Loucy (cell line): ENCODE results near the gene BRCA1.

ENCODE experiments used
- EZH2phosphoT487 ChIP-seq: fragments of 200-600 bp; IDR thresholded peaks from 2 replicates; pipeline ENCODE4 v1.6.1; 2018; ENCODE audit warnings: antibody characterized with exemption, mild to moderate bottlenecking, moderate library complexity, borderline replicate concordance
- TF ChIP-seq, protein P1 (sequence below): fragments of 200-600 bp; sonication (generic); conservative IDR thresholded peaks from 2 replicates; pipeline ENCODE4 v1.5.1; 2014; ENCODE audit warnings: mild to moderate bottlenecking, antibody characterized with exemption, low read length

DNA sequence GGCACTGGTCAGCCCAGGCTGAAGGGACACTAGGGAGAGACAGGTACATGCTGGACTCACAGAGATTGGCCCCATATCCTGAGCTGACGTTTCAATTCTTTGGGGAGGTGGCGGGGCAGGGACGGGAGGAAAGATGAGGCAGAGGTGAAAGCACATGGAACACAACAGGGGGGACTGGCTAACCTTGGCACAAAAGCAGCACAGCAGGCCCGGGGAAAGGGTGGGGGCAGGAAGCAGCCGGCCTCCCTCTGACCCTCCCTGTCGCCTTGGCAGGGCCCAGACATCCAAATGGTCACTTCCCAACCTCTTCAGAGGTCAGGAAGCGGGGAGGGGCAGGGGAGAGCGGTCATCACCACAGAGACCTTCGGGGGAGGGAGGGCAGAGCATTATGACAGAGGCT is 109.6 kb downstream of the BRCA1 start:
- TF ChIP-seq EZH2phosphoT487, result no peak
- TF ChIP-seq, protein P1, sequence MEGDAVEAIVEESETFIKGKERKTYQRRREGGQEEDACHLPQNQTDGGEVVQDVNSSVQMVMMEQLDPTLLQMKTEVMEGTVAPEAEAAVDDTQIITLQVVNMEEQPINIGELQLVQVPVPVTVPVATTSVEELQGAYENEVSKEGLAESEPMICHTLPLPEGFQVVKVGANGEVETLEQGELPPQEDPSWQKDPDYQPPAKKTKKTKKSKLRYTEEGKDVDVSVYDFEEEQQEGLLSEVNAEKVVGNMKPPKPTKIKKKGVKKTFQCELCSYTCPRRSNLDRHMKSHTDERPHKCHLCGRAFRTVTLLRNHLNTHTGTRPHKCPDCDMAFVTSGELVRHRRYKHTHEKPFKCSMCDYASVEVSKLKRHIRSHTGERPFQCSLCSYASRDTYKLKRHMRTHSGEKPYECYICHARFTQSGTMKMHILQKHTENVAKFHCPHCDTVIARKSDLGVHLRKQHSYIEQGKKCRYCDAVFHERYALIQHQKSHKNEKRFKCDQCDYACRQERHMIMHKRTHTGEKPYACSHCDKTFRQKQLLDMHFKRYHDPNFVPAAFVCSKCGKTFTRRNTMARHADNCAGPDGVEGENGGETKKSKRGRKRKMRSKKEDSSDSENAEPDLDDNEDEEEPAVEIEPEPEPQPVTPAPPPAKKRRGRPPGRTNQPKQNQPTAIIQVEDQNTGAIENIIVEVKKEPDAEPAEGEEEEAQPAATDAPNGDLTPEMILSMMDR, result no peak
